Brain microvascular endothelial cell (primary cell): ENCODE results near the gene MARS1.
A peak's percentile ranks its signal among the peaks of the same experiment; 100 is the strongest.
"Not testable (repeated sequence)": the region's sequence is repeated elsewhere in the genome, so short reads cannot be mapped to it uniquely, and the experiment has no call there.

ENCODE experiments used
- DNase-seq: peaks from one replicate; pipeline ENCODE4 v3.0.0-alpha.2; 2020
- H3K27ac ChIP-seq: fragments of 250-450 bp; sonication (Bioruptor Pico); 2 replicates; pipeline ENCODE4 v1.5.1; 2020; ENCODE audit warnings: mild to moderate bottlenecking, moderate library complexity
- H3K27me3 ChIP-seq: fragments of 250-450 bp; sonication (Bioruptor Pico); replicated peaks from 2 replicates; pipeline ENCODE4 v1.5.1; 2020; ENCODE audit warnings: mild to moderate bottlenecking
- H3K36me3 ChIP-seq: fragments of 250-450 bp; sonication (Bioruptor Pico); replicated peaks from 2 replicates; pipeline ENCODE4 v1.5.1; 2020; ENCODE audit warnings: mild to moderate bottlenecking
- H3K4me3 ChIP-seq: 2 replicates; pipeline ENCODE4 v1.5.1; 2011; ENCODE audit warnings: low read depth, mild to moderate bottlenecking, control low read depth, low read length, moderate library complexity
- CTCF ChIP-seq: IDR thresholded peaks from 2 replicates; pipeline ENCODE4 v1.5.1; 2011; ENCODE audit warnings: low read depth, mild to moderate bottlenecking, moderate library complexity, low read length, control low read depth, inconsistent platforms; ENCODE audit errors: missing control alignments
- in situ Hi-C: cut with HindIII; loops from 2 replicates; pipeline ENCODE4 v1.10.0; 2017; ENCODE audit warnings: low sequenced_read_pairs, low pct_ligation_motif_present

The MARS1 gene

GRCh38 chr12:57487597-57488401 is at the start of gene MARS1:
Gene MARS1, plus strand, starts transcription at chr12:57488068. Its CDS starts 23 bp downstream, at chr12:57488091.
- in situ Hi-C loops, result no loop called here
- DNase-seq, result peak; percentile 95

GRCh38 chr12:57438400-57438799 is 49.5 kb upstream of the MARS1 start:
- in situ Hi-C loops, result no loop called here
- no peaks in the 10 kb centered on the region for H3K36me3 ChIP-seq
- no peak for DNase-seq
- no peak overlapping the region for H3K4me3 ChIP-seq
- TF ChIP-seq CTCF, result no peak
- no peak overlapping the region for H3K27ac ChIP-seq
- H3K27me3 ChIP-seq, result no peaks in the 10 kb centered on the region

More at GRCh38 chr12:57487597-57488401, at the start of gene MARS1:
- Histone ChIP-seq H3K27me3 (no peaks in the 10 kb centered on the region), H3K27ac (peak within 1 kb of the TSS; percentile 85), H3K36me3 (peaks cover 26% of the 10 kb centered on the region), H3K4me3 (peak within 1 kb of the TSS; percentile 100)
- TF ChIP-seq CTCF, result no peak

- Histone ChIP-seq H3K27ac (no peak overlapping the region), H3K4me3 (no peak overlapping the region), H3K27me3 (no peaks in the 10 kb centered on the region), H3K36me3 (no peaks in the 10 kb centered on the region)
- no peak for DNase-seq
- no peak for TF ChIP-seq CTCF
- in situ Hi-C loops, result no loop called here
Measured at GRCh38 chr12:57439762-57440266, 48.1 kb upstream of the MARS1 start.

- H3K27ac ChIP-seq, H3K36me3 ChIP-seq, H3K4me3 ChIP-seq, DNase-seq, H3K27me3 ChIP-seq, in situ Hi-C loops: not testable (repeated sequence)
Measured at GRCh38 chr12:57441393-57441792, 46.5 kb upstream of the MARS1 start.

- Histone ChIP-seq H3K4me3 (no peak overlapping the region), H3K36me3 (no peaks in the 10 kb centered on the region), H3K27ac (no peak overlapping the region), H3K27me3 (no peaks in the 10 kb centered on the region)
- no peak for DNase-seq
- in situ Hi-C loops, result no loop called here
- TF ChIP-seq CTCF, result no peak
Measured at GRCh38 chr12:57441846-57442427, 45.9 kb upstream of the MARS1 start.

- H3K4me3 ChIP-seq, DNase-seq, H3K36me3 ChIP-seq, H3K27ac ChIP-seq, H3K27me3 ChIP-seq, in situ Hi-C loops: not testable (repeated sequence)
Measured at GRCh38 chr12:57444337-57444736, 43.5 kb upstream of the MARS1 start.
